OCI-M2 (cell line): ENCODE measurements around the gene EEF1E1.
A peak's percentile ranks its signal among the peaks of the same experiment; 100 is the strongest.
"Not testable (repeated sequence)": the region's sequence is repeated elsewhere in the genome, so short reads cannot be mapped to it uniquely, and the experiment has no call there.

Experiments
- DNase-seq: peaks from one replicate; lab custom pipeline; 2025; ENCODE audit not compliant: unreplicated experiment; lab: John Stamatoyannopoulos, UW

EEF1E1 gene

DNA sequence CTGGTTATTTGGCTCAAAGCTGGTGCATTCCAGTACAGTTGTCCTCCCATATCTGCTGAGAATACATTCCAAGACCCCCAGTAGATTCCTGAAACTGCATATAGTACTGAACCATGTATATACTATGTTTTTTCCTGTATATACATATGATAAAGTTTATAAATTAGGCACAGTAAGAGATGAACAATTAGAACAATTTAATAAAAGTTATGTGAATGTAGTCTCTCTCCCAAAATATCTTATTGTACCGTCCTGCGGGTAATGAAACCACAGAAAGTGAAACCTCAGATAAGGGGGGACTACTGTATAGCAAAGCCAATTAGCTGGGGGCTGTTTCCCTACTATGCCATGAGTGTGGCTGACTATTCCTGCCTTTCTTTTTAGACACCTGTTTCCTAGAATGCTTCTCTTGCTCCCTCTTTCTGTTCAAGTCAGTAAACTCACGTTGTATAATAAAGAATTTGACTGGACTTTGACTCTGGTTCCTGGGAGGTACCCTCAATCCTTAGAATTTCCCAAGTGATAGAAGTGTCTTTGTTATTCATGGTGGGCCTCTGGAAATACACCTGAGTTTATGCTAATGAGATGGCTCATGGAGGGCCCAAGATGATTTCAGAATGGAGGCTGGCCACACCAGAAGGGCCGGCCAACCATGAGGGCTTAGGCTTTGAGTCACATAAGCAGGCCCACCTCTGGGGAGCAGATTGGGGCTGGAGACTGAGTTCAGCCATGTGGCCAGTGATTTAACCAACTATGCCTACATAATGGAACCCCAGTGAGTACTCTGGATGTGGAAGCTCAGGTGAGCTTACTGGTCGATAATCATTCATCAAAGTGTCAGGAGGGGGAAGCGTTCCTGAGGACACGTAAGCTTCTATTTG, 37.5 kb downstream of the EEF1E1 start:
- DNase-seq, result no peak

GRCh38 chr6:8063761-8064637, 38.3 kb downstream of the EEF1E1 start, which contains the start of gene BLOC1S5:
Gene BLOC1S5 (minus strand): TSS chr6:8064389. CDS start chr6:8064376, 13 bp downstream.
- DNase-seq, result peak; percentile 92

DNA sequence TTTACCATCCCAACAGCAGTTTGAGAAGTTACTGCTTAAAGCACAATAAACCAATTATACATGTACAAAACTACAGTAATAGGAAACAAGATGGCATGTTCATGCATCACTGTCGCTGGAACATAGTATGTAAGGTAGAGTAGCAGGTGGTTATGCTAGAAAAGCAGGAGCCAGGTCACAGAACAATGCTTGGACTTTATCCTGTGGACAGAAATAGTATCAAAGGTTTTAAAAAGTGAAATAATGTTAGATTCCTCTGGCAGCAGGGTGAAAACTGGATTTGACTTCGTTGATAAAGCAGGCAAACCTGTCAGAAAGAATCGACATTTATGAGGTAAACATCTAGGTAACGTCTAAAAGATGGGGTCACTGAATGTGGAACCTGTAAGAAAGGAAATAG, 40.6 kb downstream of the EEF1E1 start:
- no peak for DNase-seq

- no peak for DNase-seq
Measured at GRCh38 chr6:8060346-8060745, 42.0 kb downstream of the EEF1E1 start.

- DNase-seq, result no peak
Measured at GRCh38 chr6:8059129-8059528, 43.2 kb downstream of the EEF1E1 start.

DNA sequence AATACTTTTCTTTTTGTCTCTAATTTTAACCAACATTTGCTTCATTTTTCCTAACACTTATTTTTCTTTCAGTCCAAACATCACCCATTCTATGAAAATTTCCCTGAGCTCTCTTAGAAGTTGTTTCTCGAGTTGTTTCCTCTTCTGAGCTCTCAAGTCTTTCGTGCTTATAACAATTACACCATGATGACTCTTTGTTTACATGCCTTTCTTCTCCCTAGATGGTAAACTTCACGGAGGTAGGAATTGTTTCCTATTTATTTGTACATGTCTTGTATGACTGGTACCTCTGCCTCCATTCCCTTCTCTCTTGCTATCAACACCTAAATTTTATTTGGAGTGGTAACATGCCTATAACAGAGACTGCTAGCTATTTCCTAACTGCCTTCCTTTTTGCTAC, 44.6 kb downstream of the EEF1E1 start:
- DNase-seq, result no peak

GRCh38 chr6:8057263-8057662, 45.1 kb downstream of the EEF1E1 start:
- DNase-seq, result no peak

GRCh38 chr6:8054276-8054675, 48.1 kb downstream of the EEF1E1 start:
- DNase-seq, result no peak

- DNase-seq, result no peak
Measured at GRCh38 chr6:8047541-8048292, 54.6 kb downstream of the EEF1E1 start.

DNA sequence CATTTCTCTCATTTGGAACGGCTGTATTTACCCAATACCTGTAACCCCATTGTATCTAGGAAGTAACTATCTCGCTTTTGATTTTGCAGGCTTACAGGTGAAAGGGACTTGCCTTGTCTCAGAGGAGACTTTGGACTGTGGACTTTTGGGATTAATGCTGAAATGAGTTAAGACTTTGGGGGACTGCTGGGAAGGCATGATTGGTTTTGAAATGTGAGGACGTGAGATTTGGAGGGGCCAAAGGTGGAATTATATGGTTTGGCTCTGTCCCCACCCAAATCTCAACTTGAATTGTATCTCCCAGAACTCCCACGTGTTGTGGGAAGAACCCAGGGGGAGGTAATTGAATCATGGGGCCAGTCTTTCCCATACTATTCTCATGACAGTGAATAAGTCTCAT, 56.6 kb downstream of the EEF1E1 start:
- DNase-seq, result not testable (repeated sequence)

DNA sequence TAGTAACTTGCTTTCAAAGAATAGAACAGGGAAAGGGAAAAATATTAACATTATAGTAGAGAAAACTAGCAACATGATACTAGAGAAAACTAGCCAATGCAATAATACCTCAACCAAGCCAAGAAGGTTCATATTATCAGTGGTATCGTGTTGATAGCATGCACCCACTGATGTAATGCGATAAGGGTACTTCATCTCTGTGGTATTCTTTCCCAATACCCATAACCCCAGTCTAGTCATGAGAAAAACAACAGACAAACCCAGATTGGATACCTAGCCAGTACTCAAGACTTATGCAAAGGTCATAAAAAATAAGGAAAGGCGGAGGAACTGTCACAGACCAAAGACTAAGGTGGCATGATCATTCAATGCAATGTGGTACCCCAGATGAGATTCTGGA, 59.1 kb downstream of the EEF1E1 start:
- no peak for DNase-seq

- no peak for DNase-seq
Measured at GRCh38 chr6:8041913-8042583, 60.3 kb downstream of the EEF1E1 start.

DNA sequence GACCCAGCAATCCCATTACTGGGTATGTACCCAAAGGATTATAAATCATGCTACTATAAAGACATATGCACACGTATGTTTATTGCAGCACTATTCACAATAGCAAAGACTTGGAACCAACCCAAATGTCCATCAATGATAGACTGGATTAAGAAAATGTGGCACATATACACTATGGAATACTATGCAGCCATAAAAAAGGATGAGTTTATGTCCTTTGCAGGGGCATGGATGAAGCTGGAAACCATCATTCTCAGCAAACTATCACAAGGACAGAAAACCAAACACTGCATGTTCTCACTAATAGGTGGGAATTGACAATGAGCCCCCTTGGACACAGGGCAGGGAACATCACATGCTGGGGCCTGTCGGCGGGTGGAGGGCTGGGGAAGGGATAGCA, 68.2 kb downstream of the EEF1E1 start:
- not testable (repeated sequence) for DNase-seq

DNA sequence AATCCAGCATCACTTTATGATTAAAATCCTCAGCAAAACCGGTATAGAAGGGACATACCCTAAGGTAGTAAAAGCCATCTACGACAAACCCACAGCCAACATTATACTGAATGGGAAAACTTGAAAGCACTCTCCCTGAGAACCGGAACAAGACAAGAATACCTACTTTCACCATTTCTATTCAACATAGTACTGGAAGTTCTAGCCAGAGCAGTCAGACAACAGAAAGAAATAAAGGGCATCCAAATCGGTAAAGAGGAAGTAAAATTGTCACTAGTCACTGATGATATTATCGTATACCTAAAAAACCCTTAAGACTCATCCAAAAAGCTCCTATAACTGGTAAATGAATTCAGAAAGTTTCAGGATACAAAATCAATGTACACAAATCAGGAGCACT, 71.4 kb downstream of the EEF1E1 start:
- no peak for DNase-seq
